SKM-1 (cell line): ENCODE measurements around the gene VSIG2.
"Not testable (repeated sequence)": the region's sequence is repeated elsewhere in the genome, so short reads cannot be mapped to it uniquely, and the experiment has no call there.

ENCODE experiments used
- DNase-seq: peaks from one replicate; lab custom pipeline; 2025; ENCODE audit not compliant: unreplicated experiment; lab: John Stamatoyannopoulos, UW

VSIG2 gene, protein sequence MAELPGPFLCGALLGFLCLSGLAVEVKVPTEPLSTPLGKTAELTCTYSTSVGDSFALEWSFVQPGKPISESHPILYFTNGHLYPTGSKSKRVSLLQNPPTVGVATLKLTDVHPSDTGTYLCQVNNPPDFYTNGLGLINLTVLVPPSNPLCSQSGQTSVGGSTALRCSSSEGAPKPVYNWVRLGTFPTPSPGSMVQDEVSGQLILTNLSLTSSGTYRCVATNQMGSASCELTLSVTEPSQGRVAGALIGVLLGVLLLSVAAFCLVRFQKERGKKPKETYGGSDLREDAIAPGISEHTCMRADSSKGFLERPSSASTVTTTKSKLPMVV

DNA sequence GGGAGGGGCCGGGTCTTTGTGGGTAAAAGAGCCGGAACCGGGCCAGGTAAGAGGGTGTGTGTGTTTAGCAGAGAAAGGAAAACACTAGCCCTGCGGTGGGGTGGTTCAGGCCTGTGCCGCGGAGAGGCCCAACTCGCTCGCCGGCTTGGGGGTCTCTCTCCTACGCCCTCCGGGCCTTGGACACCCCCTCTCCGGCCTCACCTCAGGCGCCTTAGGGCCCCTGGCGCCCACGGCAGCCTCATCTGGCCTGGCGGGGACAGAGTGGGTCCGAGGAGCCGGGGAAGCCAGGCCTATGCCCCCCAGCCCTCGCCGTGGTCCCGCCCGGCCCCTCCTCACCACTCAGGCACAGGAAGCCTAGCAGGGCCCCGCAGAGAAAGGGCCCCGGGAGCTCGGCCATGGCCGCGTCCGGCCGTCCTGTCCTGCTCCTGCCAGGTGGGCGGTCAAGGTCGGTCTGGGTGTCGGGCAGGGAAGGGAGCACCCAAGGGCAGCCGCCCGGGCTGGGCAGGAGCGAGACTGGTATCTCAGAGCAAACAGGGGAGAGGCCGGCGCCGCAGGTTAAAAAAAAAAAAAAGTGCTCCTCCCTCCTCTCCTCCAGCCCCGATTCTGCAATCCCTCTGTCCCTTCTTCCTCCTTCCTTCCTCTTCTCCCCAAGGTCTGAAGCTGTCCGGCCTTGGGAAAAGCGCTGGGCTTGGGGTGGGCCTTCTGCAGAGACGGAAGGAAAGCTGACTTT lies at the start of gene VSIG2:
VSIG2 (minus strand) TSS at position 515 of the 730 bp plus-strand sequence; CDS start at position 397, 118 bp downstream.
- DNase-seq: no peak

DNA sequence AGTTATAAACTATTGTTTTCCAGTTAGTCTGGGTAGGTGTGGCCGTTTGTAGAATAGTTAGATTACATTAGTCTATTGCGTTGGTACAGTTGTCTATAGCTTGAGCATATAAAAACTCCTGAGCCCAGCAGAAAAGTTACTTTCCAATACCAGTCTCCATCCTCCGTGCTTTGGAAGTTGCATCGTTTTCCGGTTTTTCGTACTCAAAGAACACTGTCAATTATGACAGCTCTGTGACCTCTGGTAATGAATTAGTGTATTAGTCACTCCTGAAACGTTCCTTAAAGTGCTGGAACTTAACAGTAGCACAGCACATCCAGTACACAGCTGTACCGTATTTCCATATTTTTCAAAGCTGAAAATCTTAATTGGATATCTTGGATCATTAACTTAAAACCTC lies 49.0 kb upstream of the VSIG2 start:
- no peak for DNase-seq

DNA sequence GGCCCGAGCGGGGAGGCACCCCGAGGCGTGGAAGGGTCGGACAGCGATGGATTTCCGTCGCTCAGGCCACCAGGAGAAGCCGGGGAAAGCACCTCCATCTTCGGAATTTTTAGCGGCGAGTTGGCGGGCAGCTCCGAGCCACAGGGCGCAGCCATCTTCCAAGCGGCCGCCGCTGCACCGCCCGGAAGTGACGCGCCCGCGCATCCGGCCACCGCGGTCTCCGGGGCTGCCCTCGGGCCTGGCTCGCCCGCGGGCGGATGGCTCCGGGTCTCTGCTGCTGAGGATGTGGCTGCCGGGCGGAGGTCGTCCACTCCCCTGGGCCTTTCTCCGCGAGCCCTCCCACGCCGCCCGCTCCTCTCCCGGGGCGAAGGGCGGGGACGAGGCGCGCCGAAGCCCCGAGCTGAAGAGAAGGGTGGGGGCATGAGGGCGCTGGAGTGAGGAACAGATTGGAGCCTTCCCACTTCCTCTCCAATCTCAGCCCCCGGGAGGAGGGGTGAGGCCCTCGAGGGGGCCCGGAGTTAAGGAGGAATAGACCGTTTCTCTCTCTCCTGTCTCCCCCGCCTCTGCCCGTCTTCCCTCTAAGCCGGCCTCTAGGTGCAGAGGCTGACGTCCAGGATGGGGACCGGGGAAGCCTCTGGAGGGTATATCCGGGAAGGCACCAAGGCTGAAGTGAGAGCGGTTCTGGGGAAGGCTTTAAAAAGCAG lies 48.3 kb upstream of the VSIG2 start, which contains the start of gene MSANTD2:
MSANTD2 (minus strand) TSS at position 181 of the 704 bp plus-strand sequence; CDS start at position 155, 26 bp downstream.
- no peak for DNase-seq

DNA sequence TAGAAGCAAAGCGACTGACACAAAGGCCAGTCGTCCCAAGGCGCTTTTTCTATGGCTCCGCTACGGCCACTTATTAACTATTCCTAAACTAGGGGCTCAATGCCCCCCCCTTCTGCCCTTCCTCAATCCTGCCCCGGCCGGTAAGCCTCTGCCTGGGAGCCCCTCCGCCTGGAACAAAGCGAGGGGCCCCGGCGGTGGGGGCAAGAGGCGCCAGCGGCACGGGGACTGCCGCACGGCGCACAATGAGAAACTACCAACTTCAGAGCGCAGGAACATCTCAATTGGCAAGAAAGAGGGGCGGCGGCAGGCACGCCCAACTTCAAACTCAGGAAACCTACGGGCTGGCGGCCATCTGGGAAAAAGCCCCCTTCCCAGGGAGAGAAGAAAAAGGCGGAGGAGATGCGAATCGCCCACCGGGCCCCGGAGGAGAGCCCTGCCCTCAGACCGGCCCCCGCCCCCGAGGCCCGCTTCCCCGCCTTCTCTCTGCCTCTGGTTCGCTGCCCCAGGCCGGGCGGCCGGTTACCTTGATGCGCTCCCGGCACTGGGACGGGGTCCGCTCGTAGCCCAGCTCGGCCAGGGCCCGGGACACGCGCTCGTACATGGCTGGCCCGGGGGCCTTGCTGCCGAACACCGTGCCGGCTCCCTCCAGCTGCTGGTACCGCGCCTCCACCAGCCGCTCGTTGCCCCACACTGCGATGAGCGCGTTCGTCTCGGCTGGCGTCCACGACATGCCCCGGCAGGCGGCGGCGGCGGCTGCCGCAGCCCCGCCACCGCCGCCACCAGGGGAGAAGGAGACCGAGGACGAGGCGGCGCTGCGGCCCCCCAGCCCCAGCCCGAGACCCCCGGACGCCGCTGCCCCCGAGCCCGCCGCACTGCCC lies 47.5 kb upstream of the VSIG2 start:
- DNase-seq: no peak

DNA sequence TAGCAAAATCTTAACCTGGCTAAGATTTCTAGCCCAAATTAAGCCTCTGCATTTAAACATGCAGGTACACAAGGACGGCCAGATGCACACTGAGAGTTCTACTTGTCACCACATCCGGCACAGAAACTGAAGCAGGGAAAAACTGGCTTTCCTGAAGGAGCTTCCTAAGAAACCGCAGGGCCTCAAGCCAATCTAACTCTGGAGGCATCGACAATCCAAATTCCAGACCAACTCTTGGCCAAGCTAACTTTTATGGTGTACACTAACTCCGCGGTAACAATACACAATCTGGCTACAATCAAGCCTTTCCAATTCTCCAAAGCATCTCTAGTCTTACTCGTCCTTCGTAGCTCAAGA lies 46.9 kb upstream of the VSIG2 start:
- no peak for DNase-seq

DNA sequence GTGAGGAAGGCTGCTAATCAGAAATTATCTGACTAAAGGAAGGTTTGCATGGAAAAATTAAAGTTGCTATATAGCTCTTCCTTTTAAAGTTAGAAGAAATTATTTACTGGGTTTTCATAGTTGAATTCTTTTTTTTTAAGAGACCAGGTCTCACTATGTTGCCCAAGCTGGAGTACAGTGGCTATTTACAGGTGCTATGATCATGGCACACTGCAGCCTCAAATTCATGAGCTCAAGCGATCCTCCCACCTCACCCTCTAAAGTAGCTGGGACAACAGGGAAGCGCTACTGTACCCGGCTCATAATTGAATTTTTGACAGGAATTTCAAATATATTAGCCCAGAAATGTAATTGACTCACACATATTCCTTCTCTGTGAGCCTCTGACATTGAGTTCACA lies 44.3 kb upstream of the VSIG2 start:
- DNase-seq: no peak

DNA sequence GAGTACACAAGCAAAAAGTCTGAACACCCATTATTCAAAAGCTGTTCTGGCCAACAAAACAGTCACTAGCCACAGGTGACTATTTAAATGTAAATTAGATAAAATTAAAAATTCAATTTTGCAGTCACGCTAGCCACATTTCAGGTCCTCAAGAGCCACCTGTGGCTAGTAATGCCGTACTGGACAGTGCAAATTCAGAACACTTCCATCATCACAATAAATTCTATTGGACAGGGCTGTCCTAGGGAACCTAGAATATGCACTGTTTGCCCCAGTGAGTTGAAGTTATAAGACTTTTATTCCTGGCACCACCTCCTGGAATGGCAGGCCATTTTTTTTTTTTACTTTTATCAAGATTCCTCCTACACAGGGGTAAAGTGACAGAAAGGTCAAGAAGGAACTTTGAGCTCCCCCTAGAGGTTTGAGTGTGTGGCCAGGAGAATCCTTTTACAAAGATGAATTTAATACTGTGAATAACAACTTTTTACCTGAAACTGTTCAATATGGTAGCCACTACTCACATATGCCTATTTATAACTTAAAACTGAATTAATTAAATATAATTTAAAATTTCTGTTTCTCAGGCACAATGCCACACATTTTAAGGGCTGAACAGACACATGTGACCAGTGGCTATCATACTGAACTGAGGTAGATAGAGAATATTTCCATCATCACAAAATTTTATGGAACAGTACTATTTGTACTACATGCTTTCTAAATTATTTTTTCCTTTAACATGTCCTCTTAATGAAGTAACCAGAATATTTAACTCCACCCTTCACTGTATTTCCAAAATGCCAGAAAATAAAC lies 41.6 kb upstream of the VSIG2 start:
- DNase-seq: no peak

DNA sequence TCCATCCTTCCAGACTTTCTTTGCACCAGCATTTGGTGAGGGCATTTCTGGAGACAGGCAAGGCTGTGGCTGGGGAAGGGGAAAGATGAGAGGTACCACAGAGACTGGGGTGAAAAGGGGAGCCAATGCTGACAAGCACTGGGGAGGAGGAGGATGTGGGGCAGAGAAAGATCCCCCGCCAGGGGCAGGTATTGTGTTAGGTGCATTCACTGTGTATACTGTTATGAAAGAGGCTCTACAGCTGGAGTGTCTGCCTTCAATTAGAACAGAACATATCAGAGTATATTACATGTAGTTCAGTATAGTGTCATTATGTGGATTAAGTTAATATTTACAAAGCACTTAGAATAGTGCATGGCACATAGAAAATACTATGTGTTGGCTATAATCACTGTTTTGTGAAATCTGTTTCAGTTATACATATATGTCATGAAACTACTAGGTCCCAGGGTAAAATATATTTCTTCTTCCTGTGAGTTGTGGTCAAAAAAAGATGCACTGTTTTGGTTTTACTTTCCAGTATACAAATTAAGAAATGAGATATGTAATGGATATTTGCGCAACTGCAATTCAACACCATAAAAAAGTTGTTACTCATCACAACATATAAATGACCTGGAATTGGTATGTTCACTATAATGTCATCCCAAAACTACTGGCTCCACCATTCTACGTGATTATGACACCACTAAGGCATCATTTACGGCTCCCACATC lies 39.7 kb upstream of the VSIG2 start:
- no peak for DNase-seq

DNA sequence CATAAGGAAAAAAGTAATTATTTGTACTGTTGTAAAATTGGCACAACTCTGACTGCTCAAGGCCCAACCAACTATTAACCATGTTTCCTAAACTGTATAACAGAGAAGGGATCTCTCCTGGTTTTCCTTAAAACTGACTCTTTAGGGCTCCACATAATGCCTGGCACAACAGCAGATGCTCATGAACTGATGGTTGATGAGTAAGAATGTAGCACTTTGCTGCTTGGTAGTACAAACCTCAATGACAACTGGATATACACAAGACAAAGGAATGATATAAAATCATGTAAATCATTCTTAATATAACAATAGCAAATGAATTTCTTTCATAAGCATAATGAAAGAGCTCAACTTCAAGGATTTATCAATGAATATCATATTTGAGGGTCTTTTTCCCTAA lies 36.5 kb upstream of the VSIG2 start:
- no peak for DNase-seq

DNA sequence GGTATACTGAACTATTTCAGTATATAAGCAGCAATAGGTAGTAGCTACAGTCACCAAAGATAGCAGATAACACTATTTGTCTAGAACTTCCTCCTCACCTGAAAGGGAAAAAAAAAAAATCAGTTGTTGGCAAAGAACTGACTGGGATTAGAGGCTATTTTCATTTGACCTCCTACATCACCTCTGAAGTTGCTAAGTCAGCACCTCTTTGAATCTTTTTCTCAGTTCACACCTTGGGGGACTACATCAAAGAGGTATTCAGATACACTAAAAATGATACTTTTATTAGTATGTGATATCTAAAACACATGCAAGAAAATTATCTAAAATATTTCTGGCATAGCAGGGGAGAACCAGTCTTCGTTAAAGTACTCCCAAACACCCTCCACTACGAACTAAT lies 32.0 kb upstream of the VSIG2 start:
- DNase-seq: no peak

DNA sequence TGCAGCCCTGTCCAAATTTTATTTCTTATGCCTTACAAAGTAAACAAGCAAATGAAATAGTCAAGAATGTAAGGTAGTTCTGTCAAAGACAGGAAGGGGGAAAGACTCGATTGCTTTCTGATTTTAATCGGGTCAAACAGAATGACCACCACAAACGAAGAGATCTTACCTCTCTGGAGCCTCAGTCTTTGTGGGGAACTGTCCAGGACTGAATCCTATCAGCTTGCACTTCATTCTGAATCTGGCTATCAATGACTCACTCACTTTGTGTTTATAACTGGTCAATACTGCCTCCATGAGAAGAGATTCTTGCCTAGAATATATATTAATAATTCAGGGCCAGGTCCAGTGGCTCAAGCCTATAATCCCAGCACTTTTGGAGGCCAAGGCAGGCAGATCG lies 30.9 kb upstream of the VSIG2 start:
- no peak for DNase-seq

DNA sequence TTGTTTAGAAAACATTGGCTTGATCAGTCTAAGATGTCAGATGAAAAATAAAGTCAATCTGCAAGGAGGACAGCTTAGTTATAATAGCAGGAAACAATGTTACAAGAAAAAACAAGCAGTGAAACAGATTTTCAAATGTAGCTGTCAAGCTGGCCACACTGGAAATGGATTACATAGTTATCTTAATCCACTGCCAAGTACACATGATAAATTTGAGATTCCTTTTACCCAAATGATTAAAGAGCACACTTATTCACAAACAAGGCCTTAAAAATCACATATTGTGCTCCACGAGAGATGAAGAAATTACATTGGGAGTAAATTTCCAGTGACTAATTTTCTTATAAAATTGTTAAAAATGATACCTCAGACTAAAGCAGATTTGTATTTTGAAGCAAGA lies 27.5 kb upstream of the VSIG2 start:
- DNase-seq: no peak

DNA sequence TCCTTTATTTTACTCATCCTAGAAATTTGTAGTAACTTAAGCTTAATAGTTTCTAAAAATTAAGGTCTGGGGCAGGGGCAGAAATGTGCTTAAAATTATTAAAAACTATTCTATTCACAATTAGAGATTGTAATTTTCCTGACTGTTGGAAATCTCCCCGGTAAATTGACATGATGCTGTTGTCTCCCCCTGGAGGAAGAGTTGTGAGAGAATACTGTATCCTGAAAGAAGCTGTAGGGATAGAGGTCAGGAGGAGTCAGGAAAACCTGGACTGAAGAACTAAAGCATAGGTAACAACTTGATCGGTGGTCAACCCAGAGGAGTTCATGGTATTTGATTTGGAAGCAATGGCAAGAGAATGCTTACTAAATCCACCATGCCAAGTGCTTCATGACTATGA lies 26.2 kb upstream of the VSIG2 start:
- DNase-seq: no peak

DNA sequence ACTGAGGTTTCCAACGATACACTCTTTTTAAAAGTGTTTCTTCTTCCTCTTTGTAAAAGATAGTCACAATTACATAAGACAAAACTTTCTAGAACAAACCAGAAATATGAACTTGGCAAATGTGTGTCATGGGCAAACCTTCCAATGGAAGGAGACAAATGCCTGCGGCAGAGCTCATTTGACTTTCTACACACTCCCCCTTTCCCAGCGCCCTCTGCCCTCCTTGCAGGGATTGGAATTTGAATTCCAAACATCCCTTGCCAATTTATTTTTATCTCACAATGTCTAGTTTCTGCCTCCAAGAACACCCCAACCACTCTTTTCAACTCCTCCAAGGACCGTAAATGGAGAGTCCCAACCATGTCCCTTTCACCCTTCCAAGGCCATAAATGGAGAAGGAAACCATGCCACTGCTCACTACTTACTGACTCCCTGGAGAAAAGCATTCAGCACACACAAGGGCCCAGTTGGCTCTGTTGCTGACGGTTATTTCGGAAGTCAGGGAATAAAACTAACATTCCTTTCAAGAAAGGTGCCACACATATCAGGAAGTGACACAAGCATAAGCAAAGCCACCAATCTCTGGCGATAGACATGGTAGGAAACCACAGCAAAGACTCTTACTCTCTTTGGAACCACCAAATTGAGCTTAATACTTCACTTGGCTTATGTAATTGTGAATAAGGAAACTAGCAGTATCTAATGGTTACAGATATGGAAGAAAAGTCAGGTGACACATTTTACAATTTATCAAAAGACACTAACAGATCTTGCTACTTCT lies 25.0 kb upstream of the VSIG2 start:
- no peak for DNase-seq

DNA sequence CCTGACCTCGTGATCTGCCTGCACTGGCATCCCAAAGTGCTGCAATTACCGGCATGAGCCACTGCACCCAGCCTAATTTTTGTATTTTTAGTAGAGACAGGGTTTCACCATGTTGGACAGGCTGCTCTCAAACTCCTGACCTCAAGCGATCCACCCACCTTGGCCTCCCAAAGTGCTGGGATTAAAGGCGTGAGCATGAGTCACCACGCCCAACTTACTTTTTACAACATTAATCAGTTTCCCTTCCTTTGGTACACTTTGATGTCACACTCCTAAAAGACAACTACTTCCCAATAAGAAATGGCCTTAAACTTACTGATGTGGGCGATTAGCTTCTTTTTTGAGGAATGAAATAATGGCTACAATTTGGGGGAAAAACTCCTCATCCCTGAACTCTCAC lies 18.9 kb upstream of the VSIG2 start:
- DNase-seq: not testable (repeated sequence)

DNA sequence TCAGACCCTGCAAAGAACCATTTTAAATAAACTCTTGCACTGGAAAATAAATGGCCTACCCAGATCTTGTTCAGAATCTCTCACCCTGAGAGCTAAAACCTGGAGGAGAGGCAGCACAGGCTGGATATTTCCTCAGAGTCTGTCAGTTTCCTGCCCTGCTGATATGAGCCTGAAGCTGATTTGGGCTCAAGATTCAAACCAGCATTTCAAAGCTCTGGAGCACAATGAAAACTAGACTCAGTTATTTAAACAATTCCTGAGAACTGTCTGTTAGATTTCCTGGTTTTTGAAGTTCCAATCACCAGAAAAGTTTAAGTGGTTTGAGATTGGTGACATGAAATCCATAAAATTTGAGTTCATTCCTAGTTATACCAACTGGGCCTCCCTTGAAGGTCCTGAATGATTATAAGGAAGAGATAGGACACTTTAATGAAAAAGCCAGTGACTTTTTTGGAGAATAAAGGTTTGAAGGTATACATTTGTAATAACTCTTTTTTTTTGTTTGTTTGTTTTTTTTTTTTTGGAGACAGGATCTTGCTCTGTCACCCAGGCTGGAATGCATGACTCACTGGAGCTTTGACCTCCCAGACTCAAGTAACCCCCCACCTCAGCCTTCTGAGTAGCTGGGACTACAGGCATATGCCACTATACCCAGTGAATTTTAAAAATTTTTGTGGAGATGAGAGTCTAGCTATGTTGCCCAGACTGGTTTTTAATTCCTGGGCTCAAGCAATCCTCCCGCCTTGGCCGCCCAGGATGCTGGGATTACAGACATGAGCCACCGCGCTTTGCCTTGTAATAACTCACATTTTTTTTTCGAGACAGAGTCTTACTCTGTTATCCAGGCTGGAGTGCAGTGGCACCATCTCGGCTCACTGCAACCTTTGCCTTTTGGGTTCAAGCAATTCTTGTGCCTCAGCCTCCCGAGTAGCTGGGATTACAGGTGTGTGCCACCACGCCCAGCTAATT lies 18.0 kb upstream of the VSIG2 start:
- DNase-seq: no peak

DNA sequence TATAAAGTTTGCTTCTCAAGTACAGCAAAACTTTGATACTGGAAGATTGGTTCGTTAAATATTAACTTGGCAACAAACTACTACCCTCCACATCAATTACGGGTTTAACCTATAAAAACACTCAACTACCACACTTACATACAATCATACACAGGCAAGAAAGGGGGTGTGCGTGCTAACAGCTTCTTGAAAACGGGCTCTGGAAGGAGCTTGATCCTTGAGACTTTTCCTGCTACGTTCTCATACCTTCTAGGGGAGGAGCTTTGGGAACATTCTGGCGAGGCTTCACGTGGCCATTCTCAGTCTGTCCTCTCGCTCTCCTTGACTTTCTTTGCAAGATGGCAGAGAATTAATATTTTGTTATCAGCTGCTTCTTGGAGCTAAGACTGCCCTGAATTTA lies 16.9 kb upstream of the VSIG2 start:
- DNase-seq: no peak

DNA sequence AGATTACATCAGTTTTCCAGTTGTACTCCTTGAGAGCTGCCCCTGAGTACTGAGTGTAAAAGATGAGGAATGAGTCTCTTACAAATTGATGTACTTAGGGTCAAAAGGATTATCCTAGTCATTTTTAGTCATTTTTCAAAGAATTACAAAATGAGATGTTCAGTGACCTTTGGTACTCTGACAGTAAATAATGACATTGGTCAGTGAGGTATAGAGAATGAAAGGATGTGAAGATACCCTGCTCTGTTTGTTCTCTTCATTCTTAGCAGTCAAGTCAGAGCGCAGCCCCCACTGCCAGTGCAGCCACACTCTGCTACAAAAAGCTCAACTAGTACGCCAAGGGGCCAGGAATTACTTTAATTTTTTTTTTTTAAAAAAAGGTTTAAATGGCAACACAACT lies 14.1 kb upstream of the VSIG2 start:
- DNase-seq: no peak
